Lower leg skin (tissue), 3 donors: ENCODE data around the gene KCNJ6.

Experiments used
- POLR2A ChIP-seq, 2 donors: fragments of 450-650 bp; IDR thresholded peaks; one replicate each; pipeline ENCODE4 v1.6.1; 2016 to 2017; ENCODE audit warnings: antibody characterized with exemption in 2 of 2, mild to moderate bottlenecking in 1 of 2, moderate library complexity in 1 of 2
- TF ChIP-seq, protein P1 (sequence below), 3 donors: fragments of 450-650 bp; IDR thresholded peaks; one replicate each; pipeline ENCODE4 v1.5.1; 2016; ENCODE audit warnings: antibody characterized with exemption in 3 of 3, mild to moderate bottlenecking in 3 of 3, moderate library complexity in 2 of 3

DNA sequence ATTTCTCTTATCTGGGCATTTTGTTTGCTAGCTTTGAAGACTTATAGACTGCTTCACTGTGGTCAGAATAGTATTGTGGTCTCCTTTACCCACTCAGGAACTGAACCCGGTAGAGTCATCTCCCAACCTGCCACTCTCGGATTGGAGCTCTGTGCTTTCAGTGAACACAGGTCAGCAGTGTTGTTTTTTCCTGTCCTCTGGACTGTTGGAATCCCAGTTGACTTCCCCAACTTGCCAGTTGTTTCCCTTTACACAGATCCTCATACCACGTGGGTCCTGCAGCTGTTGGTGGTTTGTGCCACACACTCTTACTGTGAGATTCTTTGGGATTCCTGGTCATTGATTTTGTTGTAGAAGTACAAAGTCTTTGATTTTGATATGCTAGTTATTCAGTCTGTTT is 335.6 kb downstream of the KCNJ6 start:
- TF ChIP-seq, protein P1, sequence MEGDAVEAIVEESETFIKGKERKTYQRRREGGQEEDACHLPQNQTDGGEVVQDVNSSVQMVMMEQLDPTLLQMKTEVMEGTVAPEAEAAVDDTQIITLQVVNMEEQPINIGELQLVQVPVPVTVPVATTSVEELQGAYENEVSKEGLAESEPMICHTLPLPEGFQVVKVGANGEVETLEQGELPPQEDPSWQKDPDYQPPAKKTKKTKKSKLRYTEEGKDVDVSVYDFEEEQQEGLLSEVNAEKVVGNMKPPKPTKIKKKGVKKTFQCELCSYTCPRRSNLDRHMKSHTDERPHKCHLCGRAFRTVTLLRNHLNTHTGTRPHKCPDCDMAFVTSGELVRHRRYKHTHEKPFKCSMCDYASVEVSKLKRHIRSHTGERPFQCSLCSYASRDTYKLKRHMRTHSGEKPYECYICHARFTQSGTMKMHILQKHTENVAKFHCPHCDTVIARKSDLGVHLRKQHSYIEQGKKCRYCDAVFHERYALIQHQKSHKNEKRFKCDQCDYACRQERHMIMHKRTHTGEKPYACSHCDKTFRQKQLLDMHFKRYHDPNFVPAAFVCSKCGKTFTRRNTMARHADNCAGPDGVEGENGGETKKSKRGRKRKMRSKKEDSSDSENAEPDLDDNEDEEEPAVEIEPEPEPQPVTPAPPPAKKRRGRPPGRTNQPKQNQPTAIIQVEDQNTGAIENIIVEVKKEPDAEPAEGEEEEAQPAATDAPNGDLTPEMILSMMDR (IDR thresholded peaks at IDR 0.05) = no peak
- TF ChIP-seq POLR2A (IDR thresholded peaks at IDR 0.05) = no peak
